ENCODE results near the gene KHK. TPM values are rescaled to one million over a fixed set of nuclear protein-coding genes. Genes with fewer than 3 reads are reported as not detected.

Gene KHK
- total and polyA plus RNA-seq, 12 donors, result 0.32 to 4.6 (median 2.2) TPM

- Histone ChIP-seq H3K4me3 (peak overlapping the region in 6 of 10 donors; percentile 68 to 85 (median 70)), H3K9me3 (no peaks in the 10 kb centered on the region), H3K36me3 (no peaks in the 10 kb centered on the region), H3K27ac (peak overlapping the region in 5 of 10 donors; percentile 65 to 81 (median 73)), H3K27me3 (peaks cover 3 to 23% (median 18%) of the 10 kb centered on the region in 7 donors), H3K4me1 (peaks cover 4 to 30% (median 15%) of the 10 kb centered on the region in 9 donors)
- ATAC-seq (no peak), DNase-seq (no peak)
- intact Hi-C loops (cut with DNase I), result no loop called here
- no peak for TF ChIP-seq CTCF (IDR thresholded peaks at IDR 0.05)
- 90 to 94% methylated on average over 7 of the region's 7 CpGs for WGBS, 2 donors
Measured at GRCh38 chr2:27122791-27123190, 36.2 kb downstream of the KHK start.

GRCh38 chr2:27123302-27124150 lies 37.0 kb downstream of the KHK start, which contains the start of gene ABHD1:
Gene ABHD1, plus strand, starts transcription at chr2:27123815. Its CDS starts 134 bp downstream, at chr2:27123949.
- Histone ChIP-seq H3K4me3 (peak within 1 kb of the TSS; percentile 4 to 85 (median 68)), H3K27me3 (peaks cover under 1 to 16% (median 11%) of the 10 kb centered on the region in 7 donors), H3K4me1 (peaks cover under 1 to 25% (median 11%) of the 10 kb centered on the region in 9 donors), H3K27ac (peak within 1 kb of the TSS in 9 of 10 donors; percentile 42 to 81 (median 67)), H3K36me3 (no peaks in the 10 kb centered on the region), H3K9me3 (no peaks in the 10 kb centered on the region)
- TF ChIP-seq CTCF (IDR thresholded peaks at IDR 0.05), result peak in 3 of 9 donors; percentile 9 to 34 (median 24)
- WGBS, 2 donors, result 7% methylated on average over 47 of the region's 47 CpGs
- DNase-seq (peak; percentile 67 to 82), ATAC-seq (peak; percentile 79 to 93 (median 87))
- intact Hi-C loops (cut with DNase I), result no loop called here

GRCh38 chr2:27125104-27125503 lies 38.5 kb downstream of the KHK start:
- Histone ChIP-seq H3K36me3 (peaks cover 0 to 12% (median 4%) of the 10 kb centered on the region in 9 donors), H3K4me1 (peaks cover 0 to 20% (median 10%) of the 10 kb centered on the region in 9 donors), H3K4me3 (no peak overlapping the region), H3K9me3 (no peaks in the 10 kb centered on the region), H3K27ac (no peak overlapping the region), H3K27me3 (peaks cover 0 to 1% (median 0%) of the 10 kb centered on the region in 7 donors)
- WGBS, 2 donors, result 91 to 97% methylated on average over 3 of the region's 3 CpGs
- TF ChIP-seq CTCF (IDR thresholded peaks at IDR 0.05), result no peak
- ATAC-seq (no peak), DNase-seq (no peak)
- intact Hi-C loops (cut with DNase I), result no loop called here

- intact Hi-C loops (cut with DNase I), result no loop called here
- peak overlapping the region in 4 of 10 donors; percentile 9 to 55 (median 12) for H3K27ac ChIP-seq
- H3K36me3 ChIP-seq, result peaks cover 0 to 24% (median 16%) of the 10 kb centered on the region in 9 donors
- no peak for TF ChIP-seq CTCF (IDR thresholded peaks at IDR 0.05)
- DNase-seq, result peak in 1 of 2 donors; percentile 38
- H3K4me1 ChIP-seq, result peaks cover 0 to 20% (median 10%) of the 10 kb centered on the region in 9 donors
- no peaks in the 10 kb centered on the region for H3K9me3 ChIP-seq
- 32 to 37% methylated on average over 5 of the region's 5 CpGs for WGBS, 2 donors
- ATAC-seq, result peak in 7 of 8 donors; percentile 44 to 75 (median 49)
- no peak overlapping the region for H3K4me3 ChIP-seq
- H3K27me3 ChIP-seq, result no peaks in the 10 kb centered on the region
Measured at GRCh38 chr2:27126252-27126710, 39.7 kb downstream of the KHK start.
